ENCODE data around the gene CENPO. TPM values are rescaled to one million over a fixed set of nuclear protein-coding genes. Genes with fewer than 3 reads are reported as not detected.

Gene CENPO
- total RNA-seq, 2 experiments from 2014 or later: 40.7 to 41.9 TPM

- POLR2A ChIA-PET: no interaction called here
- no peak overlapping the region for H3K27ac Mint-ChIP-seq
- no peak for ATAC-seq
- no peaks in the 10 kb centered on the region for H3K27me3 Mint-ChIP-seq
- H3K4me1 Mint-ChIP-seq (ENCODE audit: low read depth): peaks cover 4% of the 10 kb centered on the region
- no peak for DNase-seq
- CTCF ChIA-PET: no interaction called here
- intact Hi-C loops (cut with micrococcal nuclease): no loop called here
- H3K9me3 Mint-ChIP-seq: no peaks in the 10 kb centered on the region
- peaks cover 8% of the 10 kb centered on the region for H3K36me3 Mint-ChIP-seq (ENCODE audit: low read depth)
- no peak for TF ChIP-seq CTCF (IDR thresholded peaks at IDR 0.05)
- no peak overlapping the region for H3K4me3 Mint-ChIP-seq
Measured at GRCh38 chr2:24870440-24870839, 77.2 kb downstream of the CENPO start.

GRCh38 chr2:24870891-24871705 lies 77.9 kb downstream of the CENPO start:
- Mint-ChIP-seq H3K27ac (no peak overlapping the region), H3K36me3 (ENCODE audit: low read depth) (peaks cover 8% of the 10 kb centered on the region), H3K4me3 (no peak overlapping the region), H3K9me3 (no peaks in the 10 kb centered on the region), H3K27me3 (no peaks in the 10 kb centered on the region), H3K4me1 (ENCODE audit: low read depth) (peaks cover 4% of the 10 kb centered on the region)
- TF ChIP-seq CTCF (IDR thresholded peaks at IDR 0.05): no peak
- CTCF ChIA-PET: no interaction called here
- intact Hi-C loops (cut with micrococcal nuclease): no loop called here
- no peak for DNase-seq
- ATAC-seq: no peak
- POLR2A ChIA-PET: no interaction called here

DNA sequence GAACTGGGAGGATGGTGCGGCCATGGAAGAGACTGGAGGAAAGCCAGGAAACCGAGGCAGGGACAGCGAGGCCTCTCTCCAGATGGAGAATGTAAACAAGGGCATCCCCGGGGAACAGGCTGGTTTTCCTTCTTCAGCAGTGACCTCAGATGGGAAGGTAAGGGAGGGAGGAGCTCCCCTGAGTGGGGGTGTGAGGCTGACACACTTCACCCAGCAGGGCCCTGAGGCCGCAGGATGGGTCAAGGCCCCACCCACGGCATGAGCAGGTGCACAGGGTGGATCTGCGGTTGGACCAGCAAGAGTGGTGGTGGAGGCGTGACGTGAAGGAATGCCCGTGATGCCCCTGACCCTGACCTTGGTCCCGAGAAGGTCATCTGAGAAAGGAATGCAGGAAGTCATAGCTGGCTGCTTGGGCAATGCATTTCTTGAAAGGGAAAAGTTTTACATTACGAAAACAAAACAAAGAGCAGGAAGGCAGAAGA lies 78.7 kb downstream of the CENPO start:
- DNase-seq (no peak), ATAC-seq (no peak)
- ChIA-PET CTCF (no interaction called here), POLR2A (no interaction called here)
- Mint-ChIP-seq H3K27me3 (no peaks in the 10 kb centered on the region), H3K4me3 (no peak overlapping the region), H3K4me1 (ENCODE audit: low read depth) (peaks cover 1% of the 10 kb centered on the region), H3K9me3 (no peaks in the 10 kb centered on the region), H3K36me3 (ENCODE audit: low read depth) (peaks cover 6% of the 10 kb centered on the region), H3K27ac (no peak overlapping the region)
- no peak for TF ChIP-seq CTCF (IDR thresholded peaks at IDR 0.05)
- intact Hi-C loops (cut with micrococcal nuclease): no loop called here

Other genes with a start within 250 kb of the CENPO start
- gene PTRHD1, start within 50 bp of the CENPO start, total RNA-seq: 10 to 100 TPM; 23.2 to 24.9 TPM
- gene ADCY3, start 126.8 kb downstream of the CENPO start, total RNA-seq: 10 to 100 TPM; 46.3 to 47.9 TPM
- 1 to 10 TPM; 5.2 to 6.6 TPM for gene DNAJC27, start 178.5 kb downstream of the CENPO start, total RNA-seq
- under 1 TPM; 0.16 to 0.23 TPM for gene EFR3B, start 248.7 kb downstream of the CENPO start, total RNA-seq

Data from activated CD8-positive, alpha-beta T cell treated with anti-CD3 and anti-CD28 coated beads for 36 hours (primary cell).